Type B pancreatic cell (in vitro differentiated cells): ENCODE measurements around the gene SNRPD3. TPM values are rescaled to one million over a fixed set of nuclear protein-coding genes. Genes with fewer than 3 reads are reported as not detected.

ENCODE experiments used
- DNase-seq: peaks from one replicate; pipeline ENCODE4 v3.0.0; 2021; ENCODE audit warnings: mixed read lengths; ENCODE audit not compliant: unreplicated experiment; ENCODE audit errors: extremely low spot score
- H3K27ac Mint-ChIP-seq: 2 replicates; pipeline ENCODE4 v1.8.0; 2021; ENCODE audit warnings: mild to moderate bottlenecking, mixed read lengths
- H3K27me3 Mint-ChIP-seq: 2 replicates; pipeline ENCODE4 v1.8.0; 2021; ENCODE audit warnings: mixed read lengths
- H3K36me3 Mint-ChIP-seq: 2 replicates; pipeline ENCODE4 v1.8.0; 2021; ENCODE audit warnings: mixed read lengths
- H3K4me1 Mint-ChIP-seq: one replicate; pipeline ENCODE4 v1.8.0; 2021; ENCODE audit warnings: mixed read lengths; ENCODE audit not compliant: unreplicated experiment
- H3K4me3 Mint-ChIP-seq: 2 replicates; pipeline ENCODE4 v1.8.0; 2021; ENCODE audit warnings: mild to moderate bottlenecking, mixed read lengths
- H3K9me3 Mint-ChIP-seq: 2 replicates; pipeline ENCODE4 v1.8.0; 2021; ENCODE audit warnings: mixed read lengths
- CTCF ChIP-seq: fragments of 200-600 bp; sonication (generic); conservative IDR thresholded peaks from 2 replicates; pipeline ENCODE4 v1.5.0; 2021; ENCODE audit warnings: antibody characterized with exemption, mild to moderate bottlenecking
- total RNA-seq: library from RNA; stranded (reverse); gene quantifications from 2 replicates; pipeline ENCODE4 v1.2.1, GENCODE V29; 2021; ENCODE audit warnings: low replicate concordance

Gene SNRPD3
- total RNA-seq, 1 donor from 2014 or later = 114 TPM

- no peak overlapping the region for H3K27ac Mint-ChIP-seq
- no peak for TF ChIP-seq CTCF
- DNase-seq = no peak
- H3K4me1 Mint-ChIP-seq = peaks cover 20% of the 10 kb centered on the region
- no peaks in the 10 kb centered on the region for H3K9me3 Mint-ChIP-seq
- no peaks in the 10 kb centered on the region for H3K36me3 Mint-ChIP-seq
- no peak overlapping the region for H3K4me3 Mint-ChIP-seq
- H3K27me3 Mint-ChIP-seq = peaks cover 9% of the 10 kb centered on the region
Observed at GRCh38 chr22:24518228-24518627, 37.6 kb upstream of the SNRPD3 start.

- no peak overlapping the region for H3K27ac Mint-ChIP-seq
- no peak overlapping the region for H3K4me3 Mint-ChIP-seq
- no peaks in the 10 kb centered on the region for H3K36me3 Mint-ChIP-seq
- no peaks in the 10 kb centered on the region for H3K9me3 Mint-ChIP-seq
- DNase-seq = no peak
- TF ChIP-seq CTCF = no peak
- peaks cover 9% of the 10 kb centered on the region for H3K27me3 Mint-ChIP-seq
- H3K4me1 Mint-ChIP-seq = peaks cover 15% of the 10 kb centered on the region
Observed at GRCh38 chr22:24518771-24519485, 36.9 kb upstream of the SNRPD3 start.

- Mint-ChIP-seq H3K4me1 (peaks cover 14% of the 10 kb centered on the region), H3K27me3 (peaks cover 9% of the 10 kb centered on the region), H3K36me3 (no peaks in the 10 kb centered on the region), H3K9me3 (no peaks in the 10 kb centered on the region), H3K4me3 (no peak overlapping the region), H3K27ac (no peak overlapping the region)
- DNase-seq = no peak
- TF ChIP-seq CTCF = no peak
Observed at GRCh38 chr22:24519496-24519895, 36.3 kb upstream of the SNRPD3 start.

GRCh38 chr22:24521791-24522245, 34.0 kb upstream of the SNRPD3 start:
- Mint-ChIP-seq H3K27ac (peak overlapping the region; percentile 52), H3K27me3 (peaks cover 9% of the 10 kb centered on the region), H3K4me3 (peak overlapping the region; percentile 52), H3K4me1 (peaks cover 19% of the 10 kb centered on the region), H3K9me3 (no peaks in the 10 kb centered on the region), H3K36me3 (no peaks in the 10 kb centered on the region)
- DNase-seq = no peak
- peak; percentile 67 for TF ChIP-seq CTCF

GRCh38 chr22:24523873-24524272, 31.9 kb upstream of the SNRPD3 start:
- Mint-ChIP-seq H3K4me3 (no peak overlapping the region), H3K9me3 (no peaks in the 10 kb centered on the region), H3K27ac (no peak overlapping the region), H3K27me3 (peaks cover 5% of the 10 kb centered on the region), H3K4me1 (peaks cover 10% of the 10 kb centered on the region), H3K36me3 (no peaks in the 10 kb centered on the region)
- DNase-seq = no peak
- no peak for TF ChIP-seq CTCF
